H9 (cell line): ENCODE measurements around the gene MYRF. TPM values are rescaled to one million over a fixed set of nuclear protein-coding genes. Genes with fewer than 3 reads are reported as not detected.

Experiments
- DNase-seq: peaks from one replicate; pipeline ENCODE4 v3.0.0-alpha.2; 2017
- H2AFZ ChIP-seq: one replicate; pipeline ENCODE4 v1.6.1; 2013; ENCODE audit warnings: mild to moderate bottlenecking, low read length, control low read depth, moderate library complexity
- H2AK5ac ChIP-seq: 2 replicates; pipeline ENCODE4 v1.6.1; 2013; ENCODE audit warnings: low read length, control low read depth, mixed read lengths; ENCODE audit not compliant: insufficient read length
- H2BK120ac ChIP-seq: one replicate; pipeline ENCODE4 v1.6.1; 2013; ENCODE audit warnings: low read depth, mild to moderate bottlenecking, low read length, control low read depth, inconsistent platforms; ENCODE audit not compliant: poor library complexity, severe bottlenecking
- H2BK12ac ChIP-seq: 2 replicates; pipeline ENCODE4 v1.6.1; 2013; ENCODE audit warnings: low read length, control low read depth, mixed read lengths, low read depth; ENCODE audit not compliant: insufficient read length
- H2BK15ac ChIP-seq: 2 replicates; pipeline ENCODE4 v1.6.1; 2013; ENCODE audit warnings: low read depth, low read length, control low read depth
- H2BK20ac ChIP-seq: one replicate; pipeline ENCODE4 v1.6.1; 2013; ENCODE audit warnings: low read depth, mild to moderate bottlenecking, low read length, control low read depth, inconsistent platforms; ENCODE audit not compliant: poor library complexity, severe bottlenecking
- H2BK5ac ChIP-seq: 2 replicates; pipeline ENCODE4 v1.6.1; 2013; ENCODE audit warnings: low read length, control low read depth, mixed read lengths; ENCODE audit not compliant: insufficient read length
- H3K14ac ChIP-seq: 2 replicates; pipeline ENCODE4 v1.6.1; 2013; ENCODE audit warnings: low read length, control low read depth; ENCODE audit not compliant: insufficient read depth
- H3K18ac ChIP-seq: 2 replicates; pipeline ENCODE4 v1.6.1; 2013; ENCODE audit warnings: low read depth, mild to moderate bottlenecking, mixed read lengths, low read length, control low read depth; ENCODE audit not compliant: insufficient read length
- H3K23ac ChIP-seq: 2 replicates; pipeline ENCODE4 v1.6.1; 2013; ENCODE audit warnings: low read length, control low read depth, mixed read lengths, low read depth; ENCODE audit not compliant: insufficient read length
- H3K23me2 ChIP-seq: 2 replicates; pipeline ENCODE4 v1.6.1; 2013; ENCODE audit warnings: low read depth, mild to moderate bottlenecking, mixed read lengths, low read length, control low read depth; ENCODE audit not compliant: insufficient read length, poor library complexity, severe bottlenecking
- H3K27ac ChIP-seq: 2 replicates; pipeline ENCODE4 v1.5.1; 2013; ENCODE audit warnings: low read length, control low read depth, mixed read lengths, low read depth; ENCODE audit not compliant: insufficient read length
- H3K27me3 ChIP-seq: 2 replicates; pipeline ENCODE4 v1.6.1; 2013; ENCODE audit warnings: low read length, control low read depth, inconsistent platforms; ENCODE audit not compliant: insufficient read depth
- H3K4ac ChIP-seq: 2 replicates; pipeline ENCODE4 v1.6.1; 2013; ENCODE audit warnings: low read depth, mild to moderate bottlenecking, control low read depth, inconsistent platforms, low read length, moderate library complexity
- H3K4me1 ChIP-seq: 2 replicates; pipeline ENCODE4 v1.6.1; 2013; ENCODE audit warnings: low read length, control low read depth, inconsistent platforms; ENCODE audit not compliant: insufficient read depth
- H3K4me2 ChIP-seq: 2 replicates; pipeline ENCODE4 v1.6.1; 2013; ENCODE audit warnings: low read length, control low read depth, mixed read lengths; ENCODE audit not compliant: insufficient read length, insufficient read depth
- H3K56ac ChIP-seq: 2 replicates; pipeline ENCODE4 v1.6.1; 2013; ENCODE audit warnings: low read depth, mild to moderate bottlenecking, mixed read lengths, low read length, control low read depth; ENCODE audit not compliant: insufficient read length
- H3K79me1 ChIP-seq: 2 replicates; pipeline ENCODE4 v1.6.1; 2013; ENCODE audit warnings: low read depth, mild to moderate bottlenecking, moderate library complexity, low read length, control low read depth, inconsistent platforms; ENCODE audit not compliant: insufficient read depth, poor library complexity, severe bottlenecking
- H3K79me2 ChIP-seq: 2 replicates; pipeline ENCODE4 v1.6.1; 2013; ENCODE audit warnings: low read length, control low read depth, inconsistent platforms; ENCODE audit not compliant: insufficient read depth
- H3K9ac ChIP-seq: 2 replicates; pipeline ENCODE4 v1.6.1; 2013; ENCODE audit warnings: low read length, control low read depth, mixed read lengths; ENCODE audit not compliant: insufficient read length; ENCODE audit errors: extremely low read depth
- H3K9me3 ChIP-seq: one replicate; pipeline ENCODE4 v1.6.1; 2013; ENCODE audit warnings: low read depth, low read length, inconsistent platforms; ENCODE audit not compliant: control insufficient read depth
- H3T11ph ChIP-seq: one replicate; pipeline ENCODE4 v1.6.1; 2013; ENCODE audit warnings: mild to moderate bottlenecking, low read length, control low read depth, inconsistent platforms
- H4K20me1 ChIP-seq: one replicate; pipeline ENCODE4 v1.6.1; 2013; ENCODE audit not compliant: control insufficient read depth, insufficient read length, insufficient read depth
- H4K5ac ChIP-seq: 2 replicates; pipeline ENCODE4 v1.6.1; 2013; ENCODE audit warnings: low read depth, mild to moderate bottlenecking, mixed read lengths, low read length, control low read depth; ENCODE audit not compliant: insufficient read length
- H4K8ac ChIP-seq: replicated peaks from 2 replicates; pipeline ENCODE4 v1.6.1; 2013; ENCODE audit warnings: low read length, control low read depth, mixed read lengths, low read depth; ENCODE audit not compliant: insufficient read length
- H4K91ac ChIP-seq: 2 replicates; pipeline ENCODE4 v1.6.1; 2013; ENCODE audit warnings: low read depth, mild to moderate bottlenecking, moderate library complexity, mixed read lengths, low read length, control low read depth; ENCODE audit not compliant: insufficient read length
- H3K27ac Mint-ChIP-seq, 3 experiments: 2 replicates in 2 of 3; 3 replicates in 1 of 3; pipeline ENCODE4 v1.8.0; 2020 to 2021; ENCODE audit warnings: mixed read lengths in 3 of 3, mild to moderate bottlenecking in 1 of 3, moderate library complexity in 1 of 3
- H3K27me3 Mint-ChIP-seq: 2 replicates; pipeline ENCODE4 v1.8.0; 2021; ENCODE audit warnings: low read depth, mild to moderate bottlenecking, moderate library complexity, mixed read lengths
- H3K36me3 Mint-ChIP-seq, 3 experiments: 2 replicates in 2 of 3; 3 replicates in 1 of 3; pipeline ENCODE4 v1.8.0; 2020 to 2021; ENCODE audit warnings: low read depth in 3 of 3, mixed read lengths in 3 of 3; ENCODE audit not compliant: insufficient read depth in 1 of 3
- H3K4me1 Mint-ChIP-seq, 2 experiments: 2 replicates each; pipeline ENCODE4 v1.8.0; 2020; ENCODE audit warnings: mixed read lengths in 2 of 2
- H3K4me3 Mint-ChIP-seq, 2 experiments: 2 replicates in 1 of 2; 3 replicates in 1 of 2; pipeline ENCODE4 v1.8.0; 2020 to 2021; ENCODE audit warnings: mild to moderate bottlenecking in 2 of 2, mixed read lengths in 2 of 2, moderate library complexity in 1 of 2
- H3K9me3 Mint-ChIP-seq, 2 experiments: 2 replicates in 1 of 2; 3 replicates in 1 of 2; pipeline ENCODE4 v1.8.0; 2020; ENCODE audit warnings: mild to moderate bottlenecking in 2 of 2, mixed read lengths in 2 of 2, moderate library complexity in 1 of 2
- CTCF ChIP-seq: fragments of 200-600 bp; sonication (generic); conservative IDR thresholded peaks from 3 replicates; pipeline ENCODE4 v1.8.0; 2021; ENCODE audit warnings: antibody characterized with exemption, mild to moderate bottlenecking
- WGBS: extraction: QIAGEN DNeasy Blood & Tissue Kit; methylation state at CpG from one replicate; pipeline ENCODE4 v1.1.7; 2013; ENCODE audit warnings: missing lambda C conversion rate, low lambda C conversion rate, mixed read lengths; ENCODE audit not compliant: insufficient read length; ENCODE audit errors: extremely low coverage; 5-methylcytosine and 5-hydroxymethylcytosine counted together
- total RNA-seq: library from RNA; stranded (reverse); gene quantifications from 2 replicates; pipeline ENCODE4 v1.2.1, GENCODE V29; 2021

The MYRF gene
- total RNA-seq, 1 experiment from 2014 or later: 13.9 TPM

GRCh38 chr11:61710019-61710418 is 42.4 kb upstream of the MYRF start:
- H3K36me3 Mint-ChIP-seq: no peaks in the 10 kb centered on the region
- H3K4me2 ChIP-seq: no peak overlapping the region

More at GRCh38 chr11:61710019-61710418, 42.4 kb upstream of the MYRF start:
- H3T11ph ChIP-seq: no peak overlapping the region
- H3K9ac ChIP-seq: no peak overlapping the region
- no peak overlapping the region for H2BK5ac ChIP-seq
- Mint-ChIP-seq H3K27me3 (no peaks in the 10 kb centered on the region), H3K4me1 (peaks cover 28 to 44% of the 10 kb centered on the region in 2 experiments), H3K4me3 (no peak overlapping the region), H3K27ac (peak overlapping the region in 1 of 3 experiments; percentile 46; a peak in 2 of 7 replicates), H3K9me3 (no peaks in the 10 kb centered on the region)
- TF ChIP-seq CTCF: no peak
- no peak overlapping the region for H4K91ac ChIP-seq
- no peak overlapping the region for H2AFZ ChIP-seq
- no peaks in the 10 kb centered on the region for H4K20me1 ChIP-seq
- H2BK15ac ChIP-seq: no peak overlapping the region
- H2AK5ac ChIP-seq: no peak overlapping the region
- H2BK20ac ChIP-seq: no peak overlapping the region
- no peak overlapping the region for H3K27ac ChIP-seq
- no peak for DNase-seq
- H3K4ac ChIP-seq: no peak overlapping the region
- H3K18ac ChIP-seq: no peak overlapping the region
- no peaks in the 10 kb centered on the region for H3K23me2 ChIP-seq
- no peak overlapping the region for H4K5ac ChIP-seq
- H2BK120ac ChIP-seq: no peak overlapping the region
- H3K79me1 ChIP-seq: no peaks in the 10 kb centered on the region
- no peaks in the 10 kb centered on the region for H3K4me1 ChIP-seq
- no peak overlapping the region for H3K56ac ChIP-seq
- no peak overlapping the region for H3K23ac ChIP-seq
- H2BK12ac ChIP-seq: no peak overlapping the region
- no peaks in the 10 kb centered on the region for H3K79me2 ChIP-seq
- no peak overlapping the region; the same call in 1 of the 2 replicates for H3K14ac ChIP-seq
- H3K9me3 ChIP-seq: no peaks in the 10 kb centered on the region
- H4K8ac ChIP-seq: no peak overlapping the region
- H3K27me3 ChIP-seq: no peaks in the 10 kb centered on the region
- no CpG with 5 or more reads among the region's 7 CpGs for WGBS
